Measurements from ENCODE around the gene NRXN3. TPM values are rescaled to one million over a fixed set of nuclear protein-coding genes. Genes with fewer than 3 reads are reported as not detected.

NRXN3 gene
- polyA plus RNA-seq, 1 donor from 2014 or later: 110 TPM

DNA sequence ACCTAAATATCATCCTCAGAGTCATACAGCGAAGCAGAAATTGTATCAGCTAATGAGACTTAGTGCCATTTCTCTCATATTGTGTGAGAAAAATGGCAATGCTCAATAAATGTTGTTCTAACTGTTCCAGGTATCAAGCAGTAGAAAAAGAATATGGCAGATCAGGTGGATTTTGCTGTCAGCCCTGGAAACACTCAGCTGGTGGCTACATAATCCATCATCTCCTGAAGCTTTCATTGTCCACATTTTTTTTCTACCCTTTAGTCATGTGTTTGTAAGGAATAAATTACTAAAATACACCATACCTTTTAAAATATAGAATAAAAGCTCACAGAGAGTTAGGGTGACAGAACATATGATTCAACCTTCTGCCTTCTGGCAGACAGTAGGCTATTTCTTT lies 1200.8 kb downstream of the NRXN3 start:
- Histone ChIP-seq H3K4me2 (ENCODE audit: low read length) (no peak overlapping the region), H3K27ac (ENCODE audit: low read length) (no peak overlapping the region), H3K9me2 (ENCODE audit: insufficient read depth, low read length) (no peaks in the 10 kb centered on the region), H3K9ac (ENCODE audit: low read length) (no peak overlapping the region), H3K27me3 (ENCODE audit: insufficient read depth, low read depth, low read length) (no peaks in the 10 kb centered on the region), H2AFZ (ENCODE audit: low read depth, low read length) (no peak overlapping the region), H4K20me1 (ENCODE audit: insufficient read depth) (no peaks in the 10 kb centered on the region), H3K9me3 (ENCODE audit: low read length) (no peaks in the 10 kb centered on the region), H3F3A (ENCODE audit: insufficient read depth, low read length, poor library complexity, severe bottlenecking) (no peaks in the 10 kb centered on the region), H3K79me2 (replicated peaks; ENCODE audit: insufficient read depth, low read length) (peaks cover 6% of the 10 kb centered on the region), H3K36me3 (ENCODE audit: insufficient read depth, low read length) (no peaks in the 10 kb centered on the region), H3K4me3 (ENCODE audit: low read length) (no peak overlapping the region)
- TF ChIP-seq CTCF (IDR thresholded peaks at IDR 0.05; ENCODE audit: poor library complexity, severe bottlenecking) (no peak), POLR2AphosphoS5 (IDR thresholded peaks at IDR 0.05) (no peak), SMC3 (conservative IDR thresholded peaks at IDR 0.05; ENCODE audit: poor library complexity) (no peak), EP300 (conservative IDR thresholded peaks at IDR 0.05; ENCODE audit: poor library complexity, severe bottlenecking) (no peak), RAD21 (conservative IDR thresholded peaks at IDR 0.05) (no peak), MXI1 (conservative IDR thresholded peaks at IDR 0.05; ENCODE audit: poor library complexity, severe bottlenecking) (no peak), REST (IDR thresholded peaks at IDR 0.05; ENCODE audit: borderline replicate concordance) (no peak), EZH2 (IDR thresholded peaks at IDR 0.05; ENCODE audit: borderline replicate concordance, insufficient read depth, low read length, poor library complexity, severe bottlenecking) (no peak), TAF1 (IDR thresholded peaks at IDR 0.05; ENCODE audit: low read depth) (no peak)

GRCh38 chr14:79373451-79373850 lies 1203.3 kb downstream of the NRXN3 start:
- Histone ChIP-seq H3K27ac (ENCODE audit: low read length) (no peak overlapping the region), H3K36me3 (ENCODE audit: insufficient read depth, low read length) (no peaks in the 10 kb centered on the region), H3K9me2 (ENCODE audit: insufficient read depth, low read length) (no peaks in the 10 kb centered on the region), H3K9ac (ENCODE audit: low read length) (no peak overlapping the region), H3K9me3 (ENCODE audit: low read length) (no peaks in the 10 kb centered on the region), H2AFZ (ENCODE audit: low read depth, low read length) (no peak overlapping the region), H4K20me1 (ENCODE audit: insufficient read depth) (no peaks in the 10 kb centered on the region), H3K4me2 (ENCODE audit: low read length) (no peak overlapping the region), H3K4me3 (ENCODE audit: low read length) (no peak overlapping the region), H3K79me2 (replicated peaks; ENCODE audit: insufficient read depth, low read length) (peaks cover under 1% of the 10 kb centered on the region), H3F3A (ENCODE audit: insufficient read depth, low read length, poor library complexity, severe bottlenecking) (no peaks in the 10 kb centered on the region), H3K27me3 (ENCODE audit: insufficient read depth, low read depth, low read length) (no peaks in the 10 kb centered on the region)
- TF ChIP-seq MXI1 (conservative IDR thresholded peaks at IDR 0.05; ENCODE audit: poor library complexity, severe bottlenecking) (no peak), TAF1 (IDR thresholded peaks at IDR 0.05; ENCODE audit: low read depth) (no peak)

GRCh38 chr14:79375356-79375755 lies 1205.2 kb downstream of the NRXN3 start:
- TF ChIP-seq POLR2AphosphoS5 (IDR thresholded peaks at IDR 0.05) (no peak), SMC3 (conservative IDR thresholded peaks at IDR 0.05; ENCODE audit: poor library complexity) (no peak), EZH2 (IDR thresholded peaks at IDR 0.05; ENCODE audit: borderline replicate concordance, insufficient read depth, low read length, poor library complexity, severe bottlenecking) (no peak), MXI1 (conservative IDR thresholded peaks at IDR 0.05; ENCODE audit: poor library complexity, severe bottlenecking) (no peak), EP300 (conservative IDR thresholded peaks at IDR 0.05; ENCODE audit: poor library complexity, severe bottlenecking) (no peak), RAD21 (conservative IDR thresholded peaks at IDR 0.05) (no peak), CTCF (IDR thresholded peaks at IDR 0.05; ENCODE audit: poor library complexity, severe bottlenecking) (no peak), TAF1 (IDR thresholded peaks at IDR 0.05; ENCODE audit: low read depth) (no peak), REST (IDR thresholded peaks at IDR 0.05; ENCODE audit: borderline replicate concordance) (no peak)
- Histone ChIP-seq H3K27ac (ENCODE audit: low read length) (no peak overlapping the region), H3K27me3 (ENCODE audit: insufficient read depth, low read depth, low read length) (no peaks in the 10 kb centered on the region), H3K36me3 (ENCODE audit: insufficient read depth, low read length) (no peaks in the 10 kb centered on the region), H3K9me2 (ENCODE audit: insufficient read depth, low read length) (no peaks in the 10 kb centered on the region), H3K9me3 (ENCODE audit: low read length) (no peaks in the 10 kb centered on the region), H3K4me3 (ENCODE audit: low read length) (no peak overlapping the region), H2AFZ (ENCODE audit: low read depth, low read length) (no peak overlapping the region), H4K20me1 (ENCODE audit: insufficient read depth) (no peaks in the 10 kb centered on the region), H3F3A (ENCODE audit: insufficient read depth, low read length, poor library complexity, severe bottlenecking) (no peaks in the 10 kb centered on the region), H3K9ac (ENCODE audit: low read length) (no peak overlapping the region), H3K4me2 (ENCODE audit: low read length) (no peak overlapping the region), H3K79me2 (replicated peaks; ENCODE audit: insufficient read depth, low read length) (peaks cover 8% of the 10 kb centered on the region)
